SU-DHL-6 (cell line): Measurements from ENCODE around the gene ADAMTS18.

Experiments used
- CTCF ChIP-seq: fragments of 200-600 bp; sonication (generic); IDR thresholded peaks from one replicate; pipeline ENCODE4 v1.5.1; 2017; ENCODE audit warnings: antibody characterized with exemption, mild to moderate bottlenecking, low read length, moderate library complexity; ENCODE audit not compliant: insufficient read depth, poor library complexity, severe bottlenecking
- EZH2phosphoT487 ChIP-seq: fragments of 200-600 bp; sonication (generic), shearing (Covaris generic); conservative IDR thresholded peaks from 2 replicates; pipeline ENCODE4 v1.6.1; 2018; ENCODE audit warnings: mild to moderate bottlenecking, antibody characterized with exemption, low read length, moderate library complexity, mixed read lengths

- TF ChIP-seq CTCF: no peak
- TF ChIP-seq EZH2phosphoT487: no peak
Observed at GRCh38 chr16:77468831-77469230, 34.0 kb upstream of the ADAMTS18 start.
